GM18517 (cell line): ENCODE measurements around the gene CDC6.

Experiments
- ATAC-seq: cut with Tn5 transposase; IDR thresholded peaks from one replicate; pipeline ENCODE4 v1.9.1; 2021; ENCODE audit warnings: mild to moderate bottlenecking, moderate library complexity; ENCODE audit not compliant: unreplicated experiment

Gene CDC6

GRCh38 chr17:40287494-40288369 lies at the start of gene CDC6:
Gene CDC6, plus strand, starts transcription at chr17:40287879. Its CDS starts 1,542 bp downstream, at chr17:40289421.
- peak; percentile 86 for ATAC-seq

- no peak for ATAC-seq
Measured at GRCh38 chr17:40241252-40241834, 46.3 kb upstream of the CDC6 start.

- ATAC-seq, result no peak
Measured at GRCh38 chr17:40242774-40243173, 44.9 kb upstream of the CDC6 start.

GRCh38 chr17:40243761-40244160 lies 43.9 kb upstream of the CDC6 start:
- ATAC-seq, result no peak

GRCh38 chr17:40244255-40244654 lies 43.4 kb upstream of the CDC6 start:
- ATAC-seq, result no peak

- ATAC-seq, result no peak
Measured at GRCh38 chr17:40247926-40248495, 39.7 kb upstream of the CDC6 start.

- ATAC-seq, result no peak
Measured at GRCh38 chr17:40248507-40248906, 39.2 kb upstream of the CDC6 start.

- ATAC-seq, result no peak
Measured at GRCh38 chr17:40251576-40251975, 36.1 kb upstream of the CDC6 start.

- ATAC-seq, result no peak
Measured at GRCh38 chr17:40253565-40253964, 34.1 kb upstream of the CDC6 start.

- no peak for ATAC-seq
Measured at GRCh38 chr17:40259505-40259904, 28.2 kb upstream of the CDC6 start.

- no peak for ATAC-seq
Measured at GRCh38 chr17:40260528-40260927, 27.2 kb upstream of the CDC6 start.

GRCh38 chr17:40264458-40265185 lies 23.1 kb upstream of the CDC6 start:
- ATAC-seq, result no peak

GRCh38 chr17:40265337-40265736 lies 22.3 kb upstream of the CDC6 start:
- no peak for ATAC-seq

GRCh38 chr17:40266882-40267281 lies 20.8 kb upstream of the CDC6 start:
- ATAC-seq, result no peak

- no peak for ATAC-seq
Measured at GRCh38 chr17:40268141-40268712, 19.5 kb upstream of the CDC6 start.

GRCh38 chr17:40278414-40278813 lies 9.3 kb upstream of the CDC6 start:
- no peak for ATAC-seq

- no peak for ATAC-seq
Measured at GRCh38 chr17:40279402-40279801, 8.3 kb upstream of the CDC6 start.

GRCh38 chr17:40281663-40282062 lies 6.0 kb upstream of the CDC6 start:
- ATAC-seq, result no peak

GRCh38 chr17:40283662-40284061 lies 4.0 kb upstream of the CDC6 start:
- ATAC-seq, result no peak

GRCh38 chr17:40284085-40284713 lies 3.5 kb upstream of the CDC6 start:
- no peak for ATAC-seq

- no peak for ATAC-seq
Measured at GRCh38 chr17:40286473-40286872, 1.2 kb upstream of the CDC6 start.
